ENCODE results near the gene HDGF.

HDGF gene

GRCh38 chr1:156751757-156752481, 444 bp upstream of the HDGF start:
- in situ Hi-C loops (cut with HindIII; ENCODE audit: low sequenced_read_pairs), result no loop called here
- H3K4me3 ChIP-seq (ENCODE audit: low read depth, low read length), result peak overlapping the region; percentile 94
- no peak for TF ChIP-seq CTCF (IDR thresholded peaks at IDR 0.05; ENCODE audit: low read depth, low read length, missing control alignments)
- peak; percentile 83 for DNase-seq (ENCODE audit: low read depth)

- no peak for DNase-seq (ENCODE audit: low read depth)
- H3K4me3 ChIP-seq (ENCODE audit: low read depth, low read length), result peak overlapping the region; percentile 94
- TF ChIP-seq CTCF (IDR thresholded peaks at IDR 0.05; ENCODE audit: low read depth, low read length, missing control alignments), result no peak
- in situ Hi-C loops (cut with HindIII; ENCODE audit: low sequenced_read_pairs), result no loop called here
Observed at GRCh38 chr1:156750711-156751450, 594 bp downstream of the HDGF start.

GRCh38 chr1:156750191-156750672, 1.2 kb downstream of the HDGF start:
- peak overlapping the region; percentile 94 for H3K4me3 ChIP-seq (ENCODE audit: low read depth, low read length)
- no peak for TF ChIP-seq CTCF (IDR thresholded peaks at IDR 0.05; ENCODE audit: low read depth, low read length, missing control alignments)
- in situ Hi-C loops (cut with HindIII; ENCODE audit: low sequenced_read_pairs), result no loop called here
- no peak for DNase-seq (ENCODE audit: low read depth)

- peak overlapping the region; percentile 94 for H3K4me3 ChIP-seq (ENCODE audit: low read depth, low read length)
- DNase-seq (ENCODE audit: low read depth), result no peak
- in situ Hi-C loops (cut with HindIII; ENCODE audit: low sequenced_read_pairs), result no loop called here
- TF ChIP-seq CTCF (IDR thresholded peaks at IDR 0.05; ENCODE audit: low read depth, low read length, missing control alignments), result no peak
Observed at GRCh38 chr1:156749419-156750118, 1.9 kb downstream of the HDGF start.

GRCh38 chr1:156748670-156749418, 2.6 kb downstream of the HDGF start:
- peak overlapping the region; percentile 94 for H3K4me3 ChIP-seq (ENCODE audit: low read depth, low read length)
- in situ Hi-C loops (cut with HindIII; ENCODE audit: low sequenced_read_pairs), result no loop called here
- no peak for DNase-seq (ENCODE audit: low read depth)
- no peak for TF ChIP-seq CTCF (IDR thresholded peaks at IDR 0.05; ENCODE audit: low read depth, low read length, missing control alignments)
